ENCODE data around the gene PACRG. TPM values are rescaled to one million over a fixed set of nuclear protein-coding genes. Genes with fewer than 3 reads are reported as not detected.

The PACRG gene
- total and polyA plus RNA-seq, 2 of the 4 experiments (the other 2 are of a cell fraction), result not detected

GRCh38 chr6:163008186-163008585 lies 280.4 kb downstream of the PACRG start:
- no peak overlapping the region for H2AFZ ChIP-seq (replicated peaks; ENCODE audit: low read length, poor library complexity)
- no peaks in the 10 kb centered on the region for H3K79me1 ChIP-seq (ENCODE audit: low read depth in 1 of 2, low read length in 2 of 2)
- ChIA-PET CTCF (no interaction called here), POLR2A (ENCODE audit: unreplicated experiment) (no interaction called here)
- ATAC-seq (ENCODE audit: low read depth) (no peak), DNase-seq (no peak)
- no peak overlapping the region for H3K27ac ChIP-seq (ENCODE audit: insufficient read depth, low read length)
- no peaks in the 10 kb centered on the region for H3K36me3 ChIP-seq (ENCODE audit: control insufficient read depth, insufficient read depth, low read length)
- H3K27me3 ChIP-seq (ENCODE audit: control insufficient read depth, insufficient read depth, low read length), result no peaks in the 10 kb centered on the region
- H3K4ac ChIP-seq (ENCODE audit: low read depth, low read length), result no peak overlapping the region
- H4K20me1 ChIP-seq (ENCODE audit: insufficient read depth, low read length), result no peaks in the 10 kb centered on the region
- dilution Hi-C loops (cut with HindIII; ENCODE audit: low sequenced_read_pairs, unreplicated experiment), result no loop called here
- no peak overlapping the region for H4K91ac ChIP-seq (ENCODE audit: insufficient read depth, low read depth, low read length)
- no peak overlapping the region for H2AK9ac ChIP-seq (replicated peaks; ENCODE audit: low read depth, low read length, poor library complexity)
- in situ Hi-C loops (cut with MboI; ENCODE audit: low sequenced_read_pairs), result no loop called here
- H3K4me2 ChIP-seq (ENCODE audit: low read depth, low read length), result no peak overlapping the region
- H3K23ac ChIP-seq (ENCODE audit: low read depth, low read length), result no peak overlapping the region
- H3K14ac ChIP-seq (replicated peaks; ENCODE audit: low read depth, low read length), result no peak overlapping the region
- H3K56ac ChIP-seq (ENCODE audit: extremely low read depth, insufficient read depth, low read length), result no peak overlapping the region
- H3K9ac ChIP-seq (ENCODE audit: low read depth, low read length), result no peak overlapping the region
- TF ChIP-seq RAD21 (IDR thresholded peaks at IDR 0.05; ENCODE audit: low read length), result no peak
- no peak for TF ChIP-seq NFE2L2 (IDR thresholded peaks at IDR 0.05; ENCODE audit: low read depth, low read length)
- no peak for TF ChIP-seq RCOR1 (IDR thresholded peaks at IDR 0.05; ENCODE audit: insufficient replicate concordance, low read length)
- no peak for TF ChIP-seq CHD1 (IDR thresholded peaks at IDR 0.05; ENCODE audit: low read depth, low read length)
- TF ChIP-seq CEBPB (IDR thresholded peaks at IDR 0.05; ENCODE audit: low read depth, low read length), result no peak
- TF ChIP-seq ELK1 (IDR thresholded peaks at IDR 0.05; ENCODE audit: borderline replicate concordance, low read depth, low read length), result no peak
- TF ChIP-seq BHLHE40 (IDR thresholded peaks at IDR 0.05; ENCODE audit: low read depth, low read length), result no peak
- no peak for TF ChIP-seq USF2 (IDR thresholded peaks at IDR 0.05; ENCODE audit: low read depth, low read length)
- H2AK5ac ChIP-seq (ENCODE audit: low read depth, low read length), result no peak overlapping the region
- H2BK20ac ChIP-seq (ENCODE audit: low read depth, low read length), result no peak overlapping the region
- no peak overlapping the region for H2BK120ac ChIP-seq (ENCODE audit: low read depth, low read length)
- H4K5ac ChIP-seq (ENCODE audit: low read depth, low read length), result no peak overlapping the region
- no TSS peak for BruUV-seq (replicated peaks)
- no peaks in the 10 kb centered on the region for H3K4me1 ChIP-seq (ENCODE audit: control insufficient read depth, insufficient read depth, low read length)
- no peak overlapping the region for H4K8ac ChIP-seq (ENCODE audit: low read depth in 2 of 2, low read length in 2 of 2)
- no peaks in the 10 kb centered on the region for H3K9me3 ChIP-seq (ENCODE audit: control insufficient read depth, insufficient read depth, low read length)
- H3K4me3 ChIP-seq (ENCODE audit: insufficient read depth, low read depth, low read length), result no peak overlapping the region
- no peak overlapping the region for H2BK5ac ChIP-seq (ENCODE audit: low read depth, low read length, poor library complexity, severe bottlenecking)
- intact Hi-C loops (cut with micrococcal nuclease), result no loop called here
- H3K9me1 ChIP-seq (ENCODE audit: insufficient read depth, low read length), result no peaks in the 10 kb centered on the region
- H3K18ac ChIP-seq (ENCODE audit: low read depth, low read length), result no peak overlapping the region
- H2BK15ac ChIP-seq (ENCODE audit: low read depth, low read length), result no peak overlapping the region
- WGBS, 2 experiments (ENCODE audit: extremely low coverage in 2 of 2, insufficient read length in 1 of 2), result 30% methylated on average over 2 of the region's 6 CpGs; no CpG with 5 or more reads in 1 of the 2 experiments
